ENCODE results near the gene PLPPR5.

The PLPPR5 gene

GRCh38 chr1:98940722-98941079, 64.0 kb downstream of the PLPPR5 start:
- H3K4me2 ChIP-seq: no peak overlapping the region
- no peak overlapping the region for H3K4me3 ChIP-seq (IDR thresholded peaks at IDR 0.05; ENCODE audit: insufficient read depth, low read depth, low read length)
- no peak overlapping the region for H3K27ac ChIP-seq
- no peak overlapping the region for H3K9ac ChIP-seq
- TF ChIP-seq, protein P1, sequence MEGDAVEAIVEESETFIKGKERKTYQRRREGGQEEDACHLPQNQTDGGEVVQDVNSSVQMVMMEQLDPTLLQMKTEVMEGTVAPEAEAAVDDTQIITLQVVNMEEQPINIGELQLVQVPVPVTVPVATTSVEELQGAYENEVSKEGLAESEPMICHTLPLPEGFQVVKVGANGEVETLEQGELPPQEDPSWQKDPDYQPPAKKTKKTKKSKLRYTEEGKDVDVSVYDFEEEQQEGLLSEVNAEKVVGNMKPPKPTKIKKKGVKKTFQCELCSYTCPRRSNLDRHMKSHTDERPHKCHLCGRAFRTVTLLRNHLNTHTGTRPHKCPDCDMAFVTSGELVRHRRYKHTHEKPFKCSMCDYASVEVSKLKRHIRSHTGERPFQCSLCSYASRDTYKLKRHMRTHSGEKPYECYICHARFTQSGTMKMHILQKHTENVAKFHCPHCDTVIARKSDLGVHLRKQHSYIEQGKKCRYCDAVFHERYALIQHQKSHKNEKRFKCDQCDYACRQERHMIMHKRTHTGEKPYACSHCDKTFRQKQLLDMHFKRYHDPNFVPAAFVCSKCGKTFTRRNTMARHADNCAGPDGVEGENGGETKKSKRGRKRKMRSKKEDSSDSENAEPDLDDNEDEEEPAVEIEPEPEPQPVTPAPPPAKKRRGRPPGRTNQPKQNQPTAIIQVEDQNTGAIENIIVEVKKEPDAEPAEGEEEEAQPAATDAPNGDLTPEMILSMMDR (conservative IDR thresholded peaks at IDR 0.05; ENCODE audit: low read depth, low read length): no peak
- no peaks in the 10 kb centered on the region for H3K36me3 ChIP-seq (ENCODE audit: insufficient read depth)
- no peaks in the 10 kb centered on the region for H3K79me2 ChIP-seq (ENCODE audit: insufficient read depth, low read depth)
- H4K20me1 ChIP-seq (ENCODE audit: insufficient read depth): no peaks in the 10 kb centered on the region
- H3K27me3 ChIP-seq (ENCODE audit: insufficient read depth, low read depth): no peaks in the 10 kb centered on the region
- H3K4me1 ChIP-seq (ENCODE audit: low read depth, poor library complexity, severe bottlenecking): no peaks in the 10 kb centered on the region
- no peak overlapping the region for H2AFZ ChIP-seq (ENCODE audit: low read depth)

DNA sequence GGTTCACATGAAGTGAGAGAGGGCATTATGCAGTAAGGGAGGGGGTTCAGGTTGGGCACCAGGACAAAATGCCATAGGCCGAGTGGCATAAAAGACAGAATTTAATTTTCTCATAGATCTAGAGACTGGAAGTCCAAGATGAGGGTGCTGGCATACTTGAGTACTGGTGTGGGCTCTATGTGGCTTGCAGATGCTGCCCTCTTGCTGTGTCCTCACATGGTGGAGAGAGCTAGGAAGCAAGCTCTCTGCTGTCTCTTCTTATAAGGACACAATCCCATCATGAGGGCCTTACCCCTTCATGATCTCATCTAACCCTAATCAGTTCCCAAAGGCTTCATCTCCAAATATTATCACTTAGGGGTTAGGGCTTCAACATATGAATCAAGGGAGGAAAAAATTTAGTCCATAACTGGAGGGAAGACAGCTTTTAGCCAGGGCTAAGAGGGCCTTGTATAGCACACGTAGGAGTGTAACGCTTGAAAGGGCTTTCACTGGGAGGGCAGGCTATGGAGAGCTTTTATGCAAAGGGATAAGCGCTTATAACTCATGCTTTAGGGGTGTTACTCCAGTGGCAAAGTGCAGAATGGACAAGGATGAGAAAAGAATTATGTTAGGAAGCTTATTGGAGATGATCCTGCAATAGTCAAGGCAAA, 64.5 kb downstream of the PLPPR5 start:
- Histone ChIP-seq H3K4me1 (ENCODE audit: low read depth, poor library complexity, severe bottlenecking) (no peaks in the 10 kb centered on the region), H3K79me2 (ENCODE audit: insufficient read depth, low read depth) (no peaks in the 10 kb centered on the region), H3K36me3 (ENCODE audit: insufficient read depth) (no peaks in the 10 kb centered on the region), H3K9ac (no peak overlapping the region), H3K4me3 (IDR thresholded peaks at IDR 0.05; ENCODE audit: insufficient read depth, low read depth, low read length) (no peak overlapping the region), H2AFZ (ENCODE audit: low read depth) (no peak overlapping the region), H3K4me2 (no peak overlapping the region), H3K27me3 (ENCODE audit: insufficient read depth, low read depth) (no peaks in the 10 kb centered on the region), H4K20me1 (ENCODE audit: insufficient read depth) (no peaks in the 10 kb centered on the region), H3K27ac (no peak overlapping the region)
- TF ChIP-seq, protein P1 (conservative IDR thresholded peaks at IDR 0.05; ENCODE audit: low read depth, low read length): no peak

DNA sequence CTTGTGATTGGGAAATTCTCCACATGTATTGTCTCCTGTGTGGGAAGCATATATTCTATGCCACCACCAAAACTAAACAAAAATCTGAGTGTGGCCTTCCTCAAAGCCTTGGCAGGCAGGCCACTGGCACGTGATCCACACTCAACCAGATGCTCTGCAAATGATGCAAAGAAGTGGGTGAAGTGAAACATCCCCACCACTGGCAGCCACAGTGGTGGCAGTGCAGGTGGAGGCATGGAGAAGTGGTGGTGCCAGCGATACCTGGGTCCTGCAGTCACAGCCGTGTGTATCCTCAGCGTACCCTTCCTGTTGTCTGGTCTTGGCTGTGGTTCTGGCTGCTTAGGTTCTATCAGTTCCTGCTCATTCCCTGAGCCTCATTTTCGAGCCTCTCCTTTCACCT, 65.2 kb downstream of the PLPPR5 start:
- no peak overlapping the region for H2AFZ ChIP-seq (ENCODE audit: low read depth)
- no peak overlapping the region for H3K4me2 ChIP-seq
- H3K4me3 ChIP-seq (IDR thresholded peaks at IDR 0.05; ENCODE audit: insufficient read depth, low read depth, low read length): no peak overlapping the region
- no peak overlapping the region for H3K27ac ChIP-seq
- H3K27me3 ChIP-seq (ENCODE audit: insufficient read depth, low read depth): no peaks in the 10 kb centered on the region
- H3K4me1 ChIP-seq (ENCODE audit: low read depth, poor library complexity, severe bottlenecking): no peaks in the 10 kb centered on the region
- H4K20me1 ChIP-seq (ENCODE audit: insufficient read depth): no peaks in the 10 kb centered on the region
- no peak overlapping the region for H3K9ac ChIP-seq
- no peaks in the 10 kb centered on the region for H3K79me2 ChIP-seq (ENCODE audit: insufficient read depth, low read depth)
- TF ChIP-seq, protein P1 (conservative IDR thresholded peaks at IDR 0.05; ENCODE audit: low read depth, low read length): no peak
- no peaks in the 10 kb centered on the region for H3K36me3 ChIP-seq (ENCODE audit: insufficient read depth)

GRCh38 chr1:98937347-98937746, 67.3 kb downstream of the PLPPR5 start:
- Histone ChIP-seq H4K20me1 (ENCODE audit: insufficient read depth) (no peaks in the 10 kb centered on the region), H3K4me2 (no peak overlapping the region), H3K27me3 (ENCODE audit: insufficient read depth, low read depth) (no peaks in the 10 kb centered on the region), H3K36me3 (ENCODE audit: insufficient read depth) (no peaks in the 10 kb centered on the region), H2AFZ (ENCODE audit: low read depth) (no peak overlapping the region), H3K79me2 (ENCODE audit: insufficient read depth, low read depth) (no peaks in the 10 kb centered on the region), H3K4me1 (ENCODE audit: low read depth, poor library complexity, severe bottlenecking) (no peaks in the 10 kb centered on the region), H3K4me3 (IDR thresholded peaks at IDR 0.05; ENCODE audit: insufficient read depth, low read depth, low read length) (no peak overlapping the region), H3K9ac (no peak overlapping the region), H3K27ac (no peak overlapping the region)
- TF ChIP-seq, protein P1 (conservative IDR thresholded peaks at IDR 0.05; ENCODE audit: low read depth, low read length): no peak
